Mesenchymal stem cell (in vitro differentiated cells and primary cell): ENCODE measurements around the gene GLIPR1.

Experiments
- DNase-seq: peaks from one replicate; pipeline ENCODE4 v3.0.0-alpha.2; 2013
- H2AFZ ChIP-seq: one replicate; pipeline ENCODE4 v1.6.1; 2013; ENCODE audit warnings: low read depth, mild to moderate bottlenecking, control low read depth, inconsistent platforms, low read length, moderate library complexity
- H2AK5ac ChIP-seq: 2 replicates; pipeline ENCODE4 v1.6.1; 2013; ENCODE audit warnings: low read length, moderate library complexity, mild to moderate bottlenecking, inconsistent platforms; ENCODE audit not compliant: severe bottlenecking
- H2BK120ac ChIP-seq: one replicate; pipeline ENCODE4 v1.6.1; 2013; ENCODE audit warnings: low read depth, mild to moderate bottlenecking, inconsistent platforms, low read length, moderate library complexity
- H2BK12ac ChIP-seq, 2 experiments: one replicate each; pipeline ENCODE4 v1.6.1; 2013; ENCODE audit warnings: inconsistent platforms in 2 of 2, low read length in 2 of 2, mild to moderate bottlenecking in 2 of 2, moderate library complexity in 2 of 2, control low read depth in 1 of 2
- H2BK15ac ChIP-seq: one replicate; pipeline ENCODE4 v1.6.1; 2013; ENCODE audit warnings: mild to moderate bottlenecking, low read depth, inconsistent platforms; ENCODE audit not compliant: poor library complexity, severe bottlenecking
- H2BK5ac ChIP-seq: 2 replicates; pipeline ENCODE4 v1.6.1; 2013; ENCODE audit warnings: low read depth, mild to moderate bottlenecking, low read length, control low read depth, inconsistent platforms; ENCODE audit not compliant: poor library complexity, severe bottlenecking
- H3K14ac ChIP-seq, 2 experiments: one replicate each; pipeline ENCODE4 v1.6.1; 2013; ENCODE audit warnings: inconsistent platforms in 2 of 2, low read length in 2 of 2, control low read depth in 1 of 2, mild to moderate bottlenecking in 1 of 2, moderate library complexity in 1 of 2
- H3K18ac ChIP-seq, 2 experiments: one replicate each; pipeline ENCODE4 v1.6.1; 2013; ENCODE audit warnings: inconsistent platforms in 2 of 2, low read length in 2 of 2, control low read depth in 1 of 2, low read depth in 1 of 2, mild to moderate bottlenecking in 1 of 2
- H3K23ac ChIP-seq, 2 experiments: one replicate each; pipeline ENCODE4 v1.6.1; 2013; ENCODE audit warnings: inconsistent platforms in 2 of 2, low read length in 2 of 2, mild to moderate bottlenecking in 2 of 2, moderate library complexity in 2 of 2, control low read depth in 1 of 2
- H3K27ac ChIP-seq: 2 replicates; pipeline ENCODE4 v1.5.1; 2013; ENCODE audit warnings: mild to moderate bottlenecking, moderate library complexity, low read length, control low read depth, inconsistent platforms; ENCODE audit not compliant: poor library complexity, severe bottlenecking
- H3K27me3 ChIP-seq, 2 experiments: 2 replicates each; pipeline versions ENCODE4 v1.6.1 to v1.7.0; 2013; ENCODE audit warnings: low read length in 2 of 2, mild to moderate bottlenecking in 2 of 2, moderate library complexity in 2 of 2, control low read depth in 1 of 2, inconsistent platforms in 1 of 2; ENCODE audit not compliant: control insufficient read depth in 1 of 2, insufficient read depth in 1 of 2
- H3K36me3 ChIP-seq, 2 experiments: 2 replicates each; pipeline versions ENCODE4 v1.6.1 to v1.7.0; 2013; ENCODE audit warnings: low read length in 2 of 2, control low read depth in 1 of 2, inconsistent platforms in 1 of 2, low read depth in 1 of 2, mild to moderate bottlenecking in 1 of 2; ENCODE audit not compliant: insufficient read depth in 2 of 2, control insufficient read depth in 1 of 2
- H3K4ac ChIP-seq, 2 experiments: one replicate each; pipeline ENCODE4 v1.6.1; 2013; ENCODE audit warnings: inconsistent platforms in 2 of 2, low read length in 2 of 2, mild to moderate bottlenecking in 2 of 2, moderate library complexity in 2 of 2, control low read depth in 1 of 2, low read depth in 1 of 2
- H3K4me1 ChIP-seq: 2 replicates; pipeline ENCODE4 v1.6.1; 2013; ENCODE audit warnings: low read depth, low read length, control low read depth; ENCODE audit not compliant: control insufficient read depth, insufficient read depth
- H3K4me2 ChIP-seq: 2 replicates; pipeline ENCODE4 v1.6.1; 2013; ENCODE audit warnings: low read length, mild to moderate bottlenecking, inconsistent platforms; ENCODE audit not compliant: poor library complexity, severe bottlenecking
- H3K4me3 ChIP-seq, 2 experiments: 2 replicates each; pipeline versions ENCODE4 v1.5.1 to v1.7.0; 2013; ENCODE audit warnings: low read length in 2 of 2, mild to moderate bottlenecking in 2 of 2, control low read depth in 1 of 2, low read depth in 1 of 2; ENCODE audit not compliant: insufficient read depth in 1 of 2
- H3K79me1 ChIP-seq: replicated peaks from 2 replicates; pipeline ENCODE4 v1.6.1; 2013; ENCODE audit warnings: mild to moderate bottlenecking, control low read depth, low read length, inconsistent platforms; ENCODE audit not compliant: poor library complexity, severe bottlenecking
- H3K9ac ChIP-seq: 2 replicates; pipeline ENCODE4 v1.7.0; 2013; ENCODE audit warnings: mild to moderate bottlenecking, low read length, moderate library complexity
- H3K9me3 ChIP-seq: 2 replicates; pipeline ENCODE4 v1.7.0; 2013; ENCODE audit warnings: mild to moderate bottlenecking, low read length; ENCODE audit not compliant: control insufficient read depth
- H4K8ac ChIP-seq: one replicate; pipeline ENCODE4 v1.6.1; 2013; ENCODE audit warnings: inconsistent platforms, mild to moderate bottlenecking, low read length, moderate library complexity
- H4K91ac ChIP-seq: one replicate; pipeline ENCODE4 v1.6.1; 2013; ENCODE audit warnings: mild to moderate bottlenecking, low read length, inconsistent platforms
- WGBS: methylation state at CpG from one replicate; pipeline ENCODE4 v1.1.7; 2013; ENCODE audit warnings: mixed read lengths; 5-methylcytosine and 5-hydroxymethylcytosine counted together

The GLIPR1 gene

GRCh38 chr12:75525263-75525662, 44.7 kb downstream of the GLIPR1 start:
- Histone ChIP-seq H2AK5ac (no peak overlapping the region), H3K9me3 (no peaks in the 10 kb centered on the region), H3K79me1 (no peaks in the 10 kb centered on the region), H3K14ac (no peak overlapping the region), H3K18ac (no peak overlapping the region), H3K27ac (no peak overlapping the region), H3K4me3 (no peak overlapping the region), H4K8ac (no peak overlapping the region), H2BK15ac (no peak overlapping the region), H3K4ac (no peak overlapping the region), H2BK120ac (no peak overlapping the region), H3K9ac (peak overlapping the region; percentile 56), H2BK12ac (no peak overlapping the region), H2BK5ac (no peak overlapping the region), H3K4me2 (no peak overlapping the region), H3K27me3 (no peaks in the 10 kb centered on the region), H3K23ac (no peak overlapping the region), H3K36me3 (no peaks in the 10 kb centered on the region), H3K4me1 (peaks cover 5% of the 10 kb centered on the region), H2AFZ (no peak overlapping the region), H4K91ac (no peak overlapping the region)
- WGBS = no CpG with 5 or more reads among the region's 1 CpG
- no peak for DNase-seq

- Histone ChIP-seq H2BK120ac (no peak overlapping the region), H3K4me1 (peaks cover 5% of the 10 kb centered on the region), H3K4me3 (no peak overlapping the region), H3K79me1 (no peaks in the 10 kb centered on the region), H3K4me2 (no peak overlapping the region), H3K4ac (no peak overlapping the region), H4K91ac (no peak overlapping the region), H2BK12ac (no peak overlapping the region), H4K8ac (no peak overlapping the region), H3K14ac (no peak overlapping the region), H2AK5ac (no peak overlapping the region), H3K23ac (no peak overlapping the region), H2BK15ac (peak overlapping the region; percentile 2), H3K27ac (peak overlapping the region; percentile 46), H3K9me3 (no peaks in the 10 kb centered on the region), H3K18ac (peak overlapping the region in 1 of 2 experiments; percentile 5), H2AFZ (no peak overlapping the region), H3K9ac (peak overlapping the region; percentile 78), H2BK5ac (no peak overlapping the region), H3K36me3 (no peaks in the 10 kb centered on the region), H3K27me3 (no peaks in the 10 kb centered on the region)
- peak; percentile 76 for DNase-seq
- 4% methylated on average over 2 of the region's 4 CpGs for WGBS
These were observed 46.3 kb downstream of the GLIPR1 start for GRCh38 chr12:75526655-75527511.

GRCh38 chr12:75528272-75528671, 47.7 kb downstream of the GLIPR1 start:
- H3K4me2 ChIP-seq = no peak overlapping the region
- no peak overlapping the region for H3K23ac ChIP-seq
- peaks cover 5% of the 10 kb centered on the region for H3K4me1 ChIP-seq
- H2AFZ ChIP-seq = no peak overlapping the region
- no peak overlapping the region for H3K4me3 ChIP-seq
- no peak for DNase-seq
- no peak overlapping the region for H2BK120ac ChIP-seq
- H2BK12ac ChIP-seq = peak overlapping the region; percentile 58 to 70
- no peak overlapping the region for H4K91ac ChIP-seq
- H3K27ac ChIP-seq = no peak overlapping the region
- no peak overlapping the region for H2BK5ac ChIP-seq
- H3K18ac ChIP-seq = no peak overlapping the region
- no peak overlapping the region for H3K14ac ChIP-seq
- no peak overlapping the region for H3K4ac ChIP-seq
- H3K36me3 ChIP-seq = no peaks in the 10 kb centered on the region
- WGBS = 78% methylated on average over 2 of the region's 2 CpGs
- H3K9me3 ChIP-seq = no peaks in the 10 kb centered on the region
- peak overlapping the region; percentile 26 for H2AK5ac ChIP-seq
- H2BK15ac ChIP-seq = no peak overlapping the region
- H4K8ac ChIP-seq = peak overlapping the region; percentile 12
- peak overlapping the region; percentile 29 for H3K9ac ChIP-seq
- no peaks in the 10 kb centered on the region for H3K79me1 ChIP-seq
- no peaks in the 10 kb centered on the region for H3K27me3 ChIP-seq

- no peak overlapping the region for H2AFZ ChIP-seq
- H3K36me3 ChIP-seq = no peaks in the 10 kb centered on the region
- H3K4me1 ChIP-seq = peaks cover 5% of the 10 kb centered on the region
- no peak overlapping the region for H2BK120ac ChIP-seq
- H3K27ac ChIP-seq = no peak overlapping the region
- no peak for DNase-seq
- 92% methylated on average over 2 of the region's 2 CpGs for WGBS
- H3K79me1 ChIP-seq = no peaks in the 10 kb centered on the region
- no peak overlapping the region for H3K23ac ChIP-seq
- no peak overlapping the region for H3K4me2 ChIP-seq
- H3K4me3 ChIP-seq = no peak overlapping the region
- no peak overlapping the region for H2AK5ac ChIP-seq
- H3K14ac ChIP-seq = no peak overlapping the region
- H2BK12ac ChIP-seq = no peak overlapping the region
- H2BK15ac ChIP-seq = no peak overlapping the region
- peak overlapping the region; percentile 29 for H3K9ac ChIP-seq
- H4K91ac ChIP-seq = no peak overlapping the region
- H3K18ac ChIP-seq = no peak overlapping the region
- no peaks in the 10 kb centered on the region for H3K27me3 ChIP-seq
- H4K8ac ChIP-seq = no peak overlapping the region
- no peak overlapping the region for H2BK5ac ChIP-seq
- H3K4ac ChIP-seq = no peak overlapping the region
- no peaks in the 10 kb centered on the region for H3K9me3 ChIP-seq
These were observed 48.1 kb downstream of the GLIPR1 start for GRCh38 chr12:75528692-75529091.
